HEK293 (cell line): ENCODE results near the gene PLD5.

Source experiments
- CTCF ChIA-PET: fragments of 350-600 bp; formaldehyde crosslinking; extraction: SDS; loops from one replicate; lab custom pipeline; 2021; ENCODE audit warnings: antibody characterized with exemption; lab: Yijun Ruan, JAX
- POLR2A ChIA-PET: fragments of 300-600 bp; formaldehyde crosslinking; extraction: SDS; loops from one replicate; lab custom pipeline; 2020; ENCODE audit warnings: antibody characterized with exemption, inconsistent platforms; lab: Yijun Ruan, JAX
- H3K27ac ChIP-seq: fragments of 200-500 bp; sonication (Bioruptor generic); 2 replicates; pipeline ENCODE4 v1.5.1; 2014; ENCODE audit warnings: low read depth, low read length, control low read depth, inconsistent platforms; ENCODE audit errors: extremely low read depth
- H3K36me3 ChIP-seq, 2 experiments: fragments of 200-500 bp in 1 of 2; sonication (Bioruptor generic) in 1 of 2; 1 replicate in 1 of 2; 2 replicates in 1 of 2; pipeline ENCODE4 v1.5.1; 2014 to 2017; ENCODE audit warnings: inconsistent platforms in 2 of 2, low read length in 2 of 2; ENCODE audit not compliant: control insufficient read depth in 2 of 2, insufficient read depth in 1 of 2
- H3K4me1 ChIP-seq: fragments of 200-500 bp; sonication (Bioruptor generic); 2 replicates; pipeline ENCODE4 v1.5.1; 2014; ENCODE audit warnings: mild to moderate bottlenecking, low read length, inconsistent platforms; ENCODE audit not compliant: control insufficient read depth, insufficient read depth
- H3K4me3 ChIP-seq: 2 replicates; pipeline ENCODE4 v1.5.1; 2011; ENCODE audit warnings: low read depth, mild to moderate bottlenecking, control low read depth, low read length, moderate library complexity
- H3K9me3 ChIP-seq: fragments of 200-500 bp; sonication (Bioruptor generic); 2 replicates; pipeline ENCODE4 v1.5.1; 2014; ENCODE audit warnings: low read depth, low read length, inconsistent platforms; ENCODE audit not compliant: control insufficient read depth, insufficient read depth
- GLIS1 ChIP-seq: fragments of 450-650 bp; formaldehyde crosslinking; IDR thresholded peaks from 2 replicates; pipeline ENCODE4 v1.5.1; 2016; ENCODE audit warnings: missing biosample characterization, missing genetic modification characterization
- PRDM1 ChIP-seq: fragments of 450-650 bp; formaldehyde crosslinking; IDR thresholded peaks from 2 replicates; pipeline ENCODE4; 2016; ENCODE audit warnings: missing biosample characterization, missing genetic modification characterization
- TRIM28 ChIP-seq: IDR thresholded peaks from 2 replicates; pipeline ENCODE4 v1.6.1; 2011; ENCODE audit warnings: low read length, control low read depth, borderline replicate concordance
- ZBTB17 ChIP-seq: fragments of 450-650 bp; formaldehyde crosslinking; IDR thresholded peaks from 2 replicates; pipeline ENCODE4 v1.5.1; 2016; ENCODE audit warnings: missing biosample characterization, missing genetic modification characterization
- ZNF16 ChIP-seq: fragments of 450-650 bp; formaldehyde crosslinking; IDR thresholded peaks from 2 replicates; pipeline ENCODE4 v1.5.1; 2016; ENCODE audit warnings: low read depth, missing biosample characterization, missing genetic modification characterization
- ZNF169 ChIP-seq: fragments of 450-650 bp; formaldehyde crosslinking; IDR thresholded peaks from 2 replicates; pipeline ENCODE4 v1.5.1; 2016; ENCODE audit warnings: missing biosample characterization, missing genetic modification characterization
- ZNF37A ChIP-seq: fragments of 450-650 bp; IDR thresholded peaks from 2 replicates; pipeline ENCODE4 v1.5.1; 2018; ENCODE audit warnings: missing biosample characterization, missing genetic modification characterization
- ZNF416 ChIP-seq: fragments of 450-650 bp; formaldehyde crosslinking; IDR thresholded peaks from 2 replicates; pipeline ENCODE4 v1.5.1; 2016; ENCODE audit warnings: missing biosample characterization, missing genetic modification characterization
- ZNF501 ChIP-seq: fragments of 450-650 bp; formaldehyde crosslinking; IDR thresholded peaks from 2 replicates; pipeline ENCODE4 v1.5.1; 2016; ENCODE audit warnings: missing biosample characterization, missing genetic modification characterization
- ZNF510 ChIP-seq: fragments of 450-650 bp; formaldehyde crosslinking; IDR thresholded peaks from 2 replicates; pipeline ENCODE4 v1.5.1; 2018; ENCODE audit warnings: mild to moderate bottlenecking, missing genetic modification characterization, missing biosample characterization; ENCODE audit not compliant: insufficient replicate concordance
- ZNF610 ChIP-seq: fragments of 450-650 bp; formaldehyde crosslinking; IDR thresholded peaks from 2 replicates; pipeline ENCODE4 v1.5.1; 2016; ENCODE audit warnings: missing biosample characterization, missing genetic modification characterization, borderline replicate concordance
- ZSCAN23 ChIP-seq: fragments of 450-650 bp; formaldehyde crosslinking; IDR thresholded peaks from 2 replicates; pipeline ENCODE4 v1.5.1; 2016; ENCODE audit warnings: missing biosample characterization, missing genetic modification characterization
- ZSCAN4 ChIP-seq: fragments of 450-650 bp; formaldehyde crosslinking; IDR thresholded peaks from 2 replicates; pipeline ENCODE4 v1.5.1; 2017; ENCODE audit warnings: missing biosample characterization, missing genetic modification characterization
- ZSCAN5A ChIP-seq: fragments of 450-650 bp; formaldehyde crosslinking; IDR thresholded peaks from 2 replicates; pipeline ENCODE4 v1.5.1; 2016; ENCODE audit warnings: missing biosample characterization, missing genetic modification characterization
- TF ChIP-seq, protein P1 (sequence below): fragments of 450-650 bp; formaldehyde crosslinking; IDR thresholded peaks from 2 replicates; pipeline ENCODE4 v1.5.1; 2017; ENCODE audit warnings: missing biosample characterization, missing genetic modification characterization
- TF ChIP-seq, protein P2 (sequence below): fragments of 450-650 bp; formaldehyde crosslinking; IDR thresholded peaks from 2 replicates; pipeline ENCODE4 v1.5.0; 2017; ENCODE audit warnings: missing biosample characterization, missing genetic modification characterization, borderline replicate concordance
- TF ChIP-seq, protein P3 (sequence below): fragments of 450-650 bp; formaldehyde crosslinking; IDR thresholded peaks from 2 replicates; pipeline ENCODE4 v1.5.1; 2016; ENCODE audit warnings: missing biosample characterization, missing genetic modification characterization
- TF ChIP-seq, protein P4 (sequence below): fragments of 450-650 bp; formaldehyde crosslinking; IDR thresholded peaks from 2 replicates; pipeline ENCODE4 v1.5.1; 2017; ENCODE audit warnings: missing biosample characterization, missing genetic modification characterization

Gene PLD5

DNA sequence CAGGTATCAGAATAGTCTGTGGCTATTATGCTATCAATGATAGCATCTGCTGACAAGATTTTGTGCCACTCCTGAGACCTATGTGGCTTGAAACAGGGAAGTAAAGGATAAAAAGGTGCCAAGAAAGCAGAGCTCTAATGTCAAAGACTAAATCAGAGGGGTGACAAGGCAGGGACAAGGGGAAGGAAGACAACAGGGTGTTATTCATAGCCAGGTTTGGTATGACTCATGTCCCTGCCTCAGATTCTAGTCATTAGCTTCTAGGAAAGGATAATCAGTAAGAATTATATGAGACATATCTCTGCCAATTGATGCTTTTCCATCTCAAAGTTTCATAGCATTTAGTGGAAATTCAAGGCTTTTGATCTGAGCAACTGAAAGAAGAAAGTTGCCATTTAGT is 31.8 kb upstream of the PLD5 start:
- Histone ChIP-seq H3K9me3 (no peaks in the 10 kb centered on the region), H3K27ac (no peak overlapping the region), H3K4me3 (no peak overlapping the region), H3K36me3 (no peaks in the 10 kb centered on the region), H3K4me1 (no peaks in the 10 kb centered on the region)
- TF ChIP-seq, protein P1, sequence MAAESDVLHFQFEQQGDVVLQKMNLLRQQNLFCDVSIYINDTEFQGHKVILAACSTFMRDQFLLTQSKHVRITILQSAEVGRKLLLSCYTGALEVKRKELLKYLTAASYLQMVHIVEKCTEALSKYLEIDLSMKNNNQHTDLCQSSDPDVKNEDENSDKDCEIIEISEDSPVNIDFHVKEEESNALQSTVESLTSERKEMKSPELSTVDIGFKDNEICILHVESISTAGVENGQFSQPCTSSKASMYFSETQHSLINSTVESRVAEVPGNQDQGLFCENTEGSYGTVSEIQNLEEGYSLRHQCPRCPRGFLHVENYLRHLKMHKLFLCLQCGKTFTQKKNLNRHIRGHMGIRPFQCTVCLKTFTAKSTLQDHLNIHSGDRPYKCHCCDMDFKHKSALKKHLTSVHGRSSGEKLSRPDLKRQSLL (tag by site-specific recombination) = no peak
- TF ChIP-seq TRIM28 = no peak
- no peak for TF ChIP-seq ZSCAN4
- TF ChIP-seq, protein P2, sequence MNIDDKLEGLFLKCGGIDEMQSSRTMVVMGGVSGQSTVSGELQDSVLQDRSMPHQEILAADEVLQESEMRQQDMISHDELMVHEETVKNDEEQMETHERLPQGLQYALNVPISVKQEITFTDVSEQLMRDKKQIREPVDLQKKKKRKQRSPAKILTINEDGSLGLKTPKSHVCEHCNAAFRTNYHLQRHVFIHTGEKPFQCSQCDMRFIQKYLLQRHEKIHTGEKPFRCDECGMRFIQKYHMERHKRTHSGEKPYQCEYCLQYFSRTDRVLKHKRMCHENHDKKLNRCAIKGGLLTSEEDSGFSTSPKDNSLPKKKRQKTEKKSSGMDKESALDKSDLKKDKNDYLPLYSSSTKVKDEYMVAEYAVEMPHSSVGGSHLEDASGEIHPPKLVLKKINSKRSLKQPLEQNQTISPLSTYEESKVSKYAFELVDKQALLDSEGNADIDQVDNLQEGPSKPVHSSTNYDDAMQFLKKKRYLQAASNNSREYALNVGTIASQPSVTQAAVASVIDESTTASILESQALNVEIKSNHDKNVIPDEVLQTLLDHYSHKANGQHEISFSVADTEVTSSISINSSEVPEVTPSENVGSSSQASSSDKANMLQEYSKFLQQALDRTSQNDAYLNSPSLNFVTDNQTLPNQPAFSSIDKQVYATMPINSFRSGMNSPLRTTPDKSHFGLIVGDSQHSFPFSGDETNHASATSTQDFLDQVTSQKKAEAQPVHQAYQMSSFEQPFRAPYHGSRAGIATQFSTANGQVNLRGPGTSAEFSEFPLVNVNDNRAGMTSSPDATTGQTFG = no peak
- no peak for TF ChIP-seq ZSCAN5A
- TF ChIP-seq ZNF510 (tag by site-specific recombination) = no peak
- no peak for TF ChIP-seq ZNF16 (tag by site-specific recombination)
- TF ChIP-seq, protein P3, sequence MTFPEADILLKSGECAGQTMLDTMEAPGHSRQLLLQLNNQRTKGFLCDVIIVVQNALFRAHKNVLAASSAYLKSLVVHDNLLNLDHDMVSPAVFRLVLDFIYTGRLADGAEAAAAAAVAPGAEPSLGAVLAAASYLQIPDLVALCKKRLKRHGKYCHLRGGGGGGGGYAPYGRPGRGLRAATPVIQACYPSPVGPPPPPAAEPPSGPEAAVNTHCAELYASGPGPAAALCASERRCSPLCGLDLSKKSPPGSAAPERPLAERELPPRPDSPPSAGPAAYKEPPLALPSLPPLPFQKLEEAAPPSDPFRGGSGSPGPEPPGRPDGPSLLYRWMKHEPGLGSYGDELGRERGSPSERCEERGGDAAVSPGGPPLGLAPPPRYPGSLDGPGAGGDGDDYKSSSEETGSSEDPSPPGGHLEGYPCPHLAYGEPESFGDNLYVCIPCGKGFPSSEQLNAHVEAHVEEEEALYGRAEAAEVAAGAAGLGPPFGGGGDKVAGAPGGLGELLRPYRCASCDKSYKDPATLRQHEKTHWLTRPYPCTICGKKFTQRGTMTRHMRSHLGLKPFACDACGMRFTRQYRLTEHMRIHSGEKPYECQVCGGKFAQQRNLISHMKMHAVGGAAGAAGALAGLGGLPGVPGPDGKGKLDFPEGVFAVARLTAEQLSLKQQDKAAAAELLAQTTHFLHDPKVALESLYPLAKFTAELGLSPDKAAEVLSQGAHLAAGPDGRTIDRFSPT (tag by site-specific recombination) = no peak
- no peak for TF ChIP-seq ZNF610 (tag by site-specific recombination)
- TF ChIP-seq ZNF37A = no peak
- no peak for TF ChIP-seq ZNF501
- no peak for TF ChIP-seq ZBTB17 (tag by site-specific recombination)
- TF ChIP-seq GLIS1 (tag by site-specific recombination) = no peak
- TF ChIP-seq, protein P4, sequence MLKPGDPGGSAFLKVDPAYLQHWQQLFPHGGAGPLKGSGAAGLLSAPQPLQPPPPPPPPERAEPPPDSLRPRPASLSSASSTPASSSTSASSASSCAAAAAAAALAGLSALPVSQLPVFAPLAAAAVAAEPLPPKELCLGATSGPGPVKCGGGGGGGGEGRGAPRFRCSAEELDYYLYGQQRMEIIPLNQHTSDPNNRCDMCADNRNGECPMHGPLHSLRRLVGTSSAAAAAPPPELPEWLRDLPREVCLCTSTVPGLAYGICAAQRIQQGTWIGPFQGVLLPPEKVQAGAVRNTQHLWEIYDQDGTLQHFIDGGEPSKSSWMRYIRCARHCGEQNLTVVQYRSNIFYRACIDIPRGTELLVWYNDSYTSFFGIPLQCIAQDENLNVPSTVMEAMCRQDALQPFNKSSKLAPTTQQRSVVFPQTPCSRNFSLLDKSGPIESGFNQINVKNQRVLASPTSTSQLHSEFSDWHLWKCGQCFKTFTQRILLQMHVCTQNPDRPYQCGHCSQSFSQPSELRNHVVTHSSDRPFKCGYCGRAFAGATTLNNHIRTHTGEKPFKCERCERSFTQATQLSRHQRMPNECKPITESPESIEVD = no peak
- CTCF ChIA-PET = no interaction called here
- POLR2A ChIA-PET = no interaction called here

- Histone ChIP-seq H3K27ac (no peak overlapping the region), H3K4me1 (no peaks in the 10 kb centered on the region), H3K9me3 (no peaks in the 10 kb centered on the region), H3K36me3 (no peaks in the 10 kb centered on the region)
- ChIA-PET CTCF (interaction anchor here (1.0 kb wide), 1 partner anchor 10 kb away, joined by 3 read pairs; no protein-coding TSS in a partner anchor), POLR2A (no interaction called here)
- TF ChIP-seq ZNF169 (tag by site-specific recombination) = no peak
- no peak for TF ChIP-seq ZSCAN23
- TF ChIP-seq PRDM1 = no peak
- TF ChIP-seq ZNF416 (tag by site-specific recombination) = no peak
- TF ChIP-seq, all 188 proteins: peak for 0
- H3K4me3 ChIP-seq = no peak overlapping the region
Measured at GRCh38 chr1:242554577-242554976, 30.1 kb upstream of the PLD5 start.
